ENCODE results near the gene NAE1. TPM values are rescaled to one million over a fixed set of nuclear protein-coding genes. Genes with fewer than 3 reads are reported as not detected.

Gene NAE1
- total RNA-seq, 1 donor from 2014 or later, result 62.4 TPM

DNA sequence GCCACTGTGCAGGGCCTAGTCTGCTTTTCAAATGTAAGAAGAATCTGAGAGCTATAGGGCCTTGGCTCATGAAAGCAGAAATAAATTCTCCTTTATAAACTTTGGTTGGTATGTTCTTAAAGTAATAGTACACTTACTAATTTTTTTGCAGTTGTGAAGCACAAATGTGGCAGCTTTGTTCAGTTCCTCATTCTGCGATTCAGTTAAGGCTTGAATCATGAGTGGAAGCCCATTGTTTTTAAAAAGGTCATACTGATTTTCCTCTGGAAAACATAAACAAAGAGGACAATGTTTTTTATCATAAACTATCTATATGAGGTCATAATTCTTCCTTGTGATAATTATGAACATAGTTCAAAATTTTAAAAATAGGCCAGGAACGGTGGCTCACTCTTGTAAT is 55.8 kb downstream of the NAE1 start:
- no peak overlapping the region for H3K4me3 ChIP-seq (ENCODE audit: low read depth, low read length)
- TF ChIP-seq, protein P1, sequence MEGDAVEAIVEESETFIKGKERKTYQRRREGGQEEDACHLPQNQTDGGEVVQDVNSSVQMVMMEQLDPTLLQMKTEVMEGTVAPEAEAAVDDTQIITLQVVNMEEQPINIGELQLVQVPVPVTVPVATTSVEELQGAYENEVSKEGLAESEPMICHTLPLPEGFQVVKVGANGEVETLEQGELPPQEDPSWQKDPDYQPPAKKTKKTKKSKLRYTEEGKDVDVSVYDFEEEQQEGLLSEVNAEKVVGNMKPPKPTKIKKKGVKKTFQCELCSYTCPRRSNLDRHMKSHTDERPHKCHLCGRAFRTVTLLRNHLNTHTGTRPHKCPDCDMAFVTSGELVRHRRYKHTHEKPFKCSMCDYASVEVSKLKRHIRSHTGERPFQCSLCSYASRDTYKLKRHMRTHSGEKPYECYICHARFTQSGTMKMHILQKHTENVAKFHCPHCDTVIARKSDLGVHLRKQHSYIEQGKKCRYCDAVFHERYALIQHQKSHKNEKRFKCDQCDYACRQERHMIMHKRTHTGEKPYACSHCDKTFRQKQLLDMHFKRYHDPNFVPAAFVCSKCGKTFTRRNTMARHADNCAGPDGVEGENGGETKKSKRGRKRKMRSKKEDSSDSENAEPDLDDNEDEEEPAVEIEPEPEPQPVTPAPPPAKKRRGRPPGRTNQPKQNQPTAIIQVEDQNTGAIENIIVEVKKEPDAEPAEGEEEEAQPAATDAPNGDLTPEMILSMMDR (IDR thresholded peaks at IDR 0.05; ENCODE audit: insufficient read depth, low read length, severe bottlenecking), result no peak
- H3K27me3 ChIP-seq (ENCODE audit: control insufficient read depth, insufficient read depth, low read length), result no peaks in the 10 kb centered on the region
- H3K36me3 ChIP-seq (ENCODE audit: control insufficient read depth, insufficient read depth, low read length), result no peaks in the 10 kb centered on the region
- FAIRE-seq (no peak), DNase-seq (ENCODE audit: low read depth) (no peak)

GRCh38 chr16:66758086-66758485 is 72.7 kb downstream of the NAE1 start:
- no peak overlapping the region for H3K4me3 ChIP-seq (ENCODE audit: low read depth, low read length)
- DNase-seq (ENCODE audit: low read depth) (no peak), FAIRE-seq (no peak)

DNA sequence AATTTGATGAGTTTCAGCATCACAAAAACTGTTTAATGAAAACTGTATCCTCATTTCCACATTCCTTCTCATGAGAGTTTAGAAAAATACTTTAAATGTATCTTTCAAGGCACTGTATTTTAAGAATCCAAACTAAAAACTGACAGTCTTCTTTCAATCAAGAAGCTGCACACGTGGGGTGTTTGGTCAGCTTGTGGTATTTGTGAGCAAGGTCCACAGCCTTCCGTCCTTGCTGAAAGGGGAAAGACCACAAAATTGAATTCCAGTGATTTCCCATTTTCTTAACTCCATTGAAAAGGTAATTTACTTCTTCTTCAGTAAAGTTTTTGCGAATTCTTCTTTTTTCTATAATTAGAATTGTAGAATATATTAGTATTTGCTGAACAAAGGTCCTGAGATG is 76.0 kb downstream of the NAE1 start:
- DNase-seq (ENCODE audit: low read depth) (no peak), FAIRE-seq (no peak)
- TF ChIP-seq, protein P1 (IDR thresholded peaks at IDR 0.05; ENCODE audit: insufficient read depth, low read length, severe bottlenecking), result no peak
- Histone ChIP-seq H3K27me3 (ENCODE audit: control insufficient read depth, insufficient read depth, low read length) (no peaks in the 10 kb centered on the region), H3K36me3 (ENCODE audit: control insufficient read depth, insufficient read depth, low read length) (no peaks in the 10 kb centered on the region), H3K4me3 (ENCODE audit: low read depth, low read length) (no peak overlapping the region)

More at GRCh38 chr16:66758086-66758485, 72.7 kb downstream of the NAE1 start:
- no peaks in the 10 kb centered on the region for H3K36me3 ChIP-seq (ENCODE audit: control insufficient read depth, insufficient read depth, low read length)
- TF ChIP-seq, protein P1 (IDR thresholded peaks at IDR 0.05; ENCODE audit: insufficient read depth, low read length, severe bottlenecking), result no peak
- H3K27me3 ChIP-seq (ENCODE audit: control insufficient read depth, insufficient read depth, low read length), result no peaks in the 10 kb centered on the region

- no peaks in the 10 kb centered on the region for H3K27me3 ChIP-seq (ENCODE audit: control insufficient read depth, insufficient read depth, low read length)
- H3K36me3 ChIP-seq (ENCODE audit: control insufficient read depth, insufficient read depth, low read length), result peaks cover 2% of the 10 kb centered on the region
- FAIRE-seq (no peak), DNase-seq (ENCODE audit: low read depth) (no peak)
- TF ChIP-seq, protein P1 (IDR thresholded peaks at IDR 0.05; ENCODE audit: insufficient read depth, low read length, severe bottlenecking), result no peak
- no peak overlapping the region for H3K4me3 ChIP-seq (ENCODE audit: low read depth, low read length)
These were observed 76.6 kb downstream of the NAE1 start for GRCh38 chr16:66754211-66754610.

DNA sequence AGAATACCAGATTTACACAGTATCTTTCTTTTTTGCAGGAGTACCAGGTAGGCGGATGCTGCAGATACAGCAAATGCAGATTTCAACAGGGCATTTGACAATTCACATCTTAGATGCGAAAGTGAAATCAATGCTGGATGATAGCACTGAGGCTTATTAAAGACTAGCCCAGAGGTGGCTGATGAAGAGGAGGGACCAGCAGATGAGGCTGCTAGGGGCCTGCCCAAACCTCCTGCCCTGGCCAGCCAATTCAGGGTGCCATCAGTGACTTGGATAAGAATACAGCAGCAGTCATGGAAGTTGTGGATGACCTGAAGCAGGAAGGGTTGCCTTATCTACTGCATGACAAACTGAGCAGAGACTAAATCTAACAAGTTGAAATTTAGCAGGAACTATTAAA is 77.8 kb downstream of the NAE1 start:
- no peak overlapping the region for H3K4me3 ChIP-seq (ENCODE audit: low read depth, low read length)
- H3K27me3 ChIP-seq (ENCODE audit: control insufficient read depth, insufficient read depth, low read length), result no peaks in the 10 kb centered on the region
- TF ChIP-seq, protein P1 (IDR thresholded peaks at IDR 0.05; ENCODE audit: insufficient read depth, low read length, severe bottlenecking), result no peak
- no peak for DNase-seq (ENCODE audit: low read depth)
- peaks cover 6% of the 10 kb centered on the region for H3K36me3 ChIP-seq (ENCODE audit: control insufficient read depth, insufficient read depth, low read length)
- FAIRE-seq, result no peak

Other genes with a start within 250 kb of the NAE1 start
- gene CMTM3, start 226.3 kb downstream of the NAE1 start, total RNA-seq, result 1.1 and 1.3 TPM in 2 replicates
- gene CMTM4, start 134.2 kb downstream of the NAE1 start, total RNA-seq, result 73.0 and 83.2 TPM in 2 replicates
- 127 and 138 TPM in 2 replicates for gene DYNC1LI2, start 79.4 kb downstream of the NAE1 start, total RNA-seq
- 0.26 TPM in 2 replicates for gene TERB1, start 29.4 kb downstream of the NAE1 start, total RNA-seq
- gene CA7, start 13.4 kb upstream of the NAE1 start, total RNA-seq, result not detected in 2 replicates
- 6.3 and 9.0 TPM in 2 replicates for gene PDP2, start 49.5 kb upstream of the NAE1 start, total RNA-seq
- 1.8 and 5.8 TPM in 2 replicates for gene CDH16, start 87.9 kb upstream of the NAE1 start, total RNA-seq
- 75.0 and 130 TPM in 2 replicates for gene RRAD, start 94.6 kb upstream of the NAE1 start, total RNA-seq
- 227 and 333 TPM in 2 replicates for gene CIAO2B, start 103.4 kb upstream of the NAE1 start, total RNA-seq
- gene CES2, start 104.5 kb upstream of the NAE1 start, total RNA-seq, result 78.2 and 434 TPM in 2 replicates
- gene CES3, start 130.3 kb upstream of the NAE1 start, total RNA-seq, result 1.6 and 6.3 TPM in 2 replicates
- 1.1 and 1.5 TPM in 2 replicates for gene CES4A, start 157.6 kb upstream of the NAE1 start, total RNA-seq
- 101 and 121 TPM in 2 replicates for gene CBFB, start 198.2 kb upstream of the NAE1 start, total RNA-seq

All from bronchial epithelial cell (primary cell).